OCI-LY1 (cell line): ENCODE measurements around the gene PDE6G.

Source experiments
- EZH2 ChIP-seq: fragments of 200-600 bp; sonication (generic), shearing (Covaris generic); IDR thresholded peaks from 2 replicates; pipeline ENCODE4 v1.8.0; 2017; ENCODE audit warnings: borderline replicate concordance, mixed run types, mild to moderate bottlenecking, antibody characterized with exemption, low read length, moderate library complexity, mixed read lengths
- TF ChIP-seq, protein P1 (sequence below): fragments of 200-600 bp; sonication (generic), shearing (Covaris generic); IDR thresholded peaks from 2 replicates; pipeline ENCODE4 v1.5.1; 2017; ENCODE audit warnings: mild to moderate bottlenecking, antibody characterized with exemption, low read length, moderate library complexity, mixed read lengths

DNA sequence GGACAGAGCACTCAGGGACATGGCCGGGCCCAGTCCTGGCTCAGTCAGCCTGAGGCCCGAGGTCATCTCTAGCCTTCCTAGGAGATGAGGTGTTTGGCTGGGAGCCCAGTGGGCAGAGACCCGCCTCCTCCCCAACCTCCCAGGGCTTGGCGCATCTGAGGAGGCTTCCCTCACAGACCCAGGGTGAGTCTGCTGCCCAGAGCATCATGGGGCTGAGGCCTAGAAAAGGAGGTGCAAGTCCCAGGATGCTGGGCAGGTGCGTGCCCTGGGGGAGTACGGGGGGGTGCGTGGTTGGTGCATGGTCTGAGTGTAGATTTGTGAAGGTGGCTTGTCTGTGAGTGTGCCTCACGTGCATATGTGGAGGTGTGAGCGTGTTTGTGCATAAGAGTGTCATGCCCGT lies 4.7 kb downstream of the PDE6G start:
- TF ChIP-seq EZH2: no peak
- TF ChIP-seq, protein P1, sequence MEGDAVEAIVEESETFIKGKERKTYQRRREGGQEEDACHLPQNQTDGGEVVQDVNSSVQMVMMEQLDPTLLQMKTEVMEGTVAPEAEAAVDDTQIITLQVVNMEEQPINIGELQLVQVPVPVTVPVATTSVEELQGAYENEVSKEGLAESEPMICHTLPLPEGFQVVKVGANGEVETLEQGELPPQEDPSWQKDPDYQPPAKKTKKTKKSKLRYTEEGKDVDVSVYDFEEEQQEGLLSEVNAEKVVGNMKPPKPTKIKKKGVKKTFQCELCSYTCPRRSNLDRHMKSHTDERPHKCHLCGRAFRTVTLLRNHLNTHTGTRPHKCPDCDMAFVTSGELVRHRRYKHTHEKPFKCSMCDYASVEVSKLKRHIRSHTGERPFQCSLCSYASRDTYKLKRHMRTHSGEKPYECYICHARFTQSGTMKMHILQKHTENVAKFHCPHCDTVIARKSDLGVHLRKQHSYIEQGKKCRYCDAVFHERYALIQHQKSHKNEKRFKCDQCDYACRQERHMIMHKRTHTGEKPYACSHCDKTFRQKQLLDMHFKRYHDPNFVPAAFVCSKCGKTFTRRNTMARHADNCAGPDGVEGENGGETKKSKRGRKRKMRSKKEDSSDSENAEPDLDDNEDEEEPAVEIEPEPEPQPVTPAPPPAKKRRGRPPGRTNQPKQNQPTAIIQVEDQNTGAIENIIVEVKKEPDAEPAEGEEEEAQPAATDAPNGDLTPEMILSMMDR: no peak
